K562 (cell line): ENCODE results near the gene SPOUT1. TPM values are rescaled to one million over a fixed set of nuclear protein-coding genes. Genes with fewer than 3 reads are reported as not detected.

Experiments used
- CGGBP1 ChIP-seq: fragments of 250-450 bp; sonication (Bioruptor Pico); IDR thresholded peaks from 2 replicates; pipeline ENCODE4 v1.9.0; 2021; ENCODE audit warnings: mild to moderate bottlenecking
- CHD1 ChIP-seq: fragments of 200-600 bp; sonication (generic); IDR thresholded peaks from one replicate; pipeline ENCODE4 v1.6.1; 2012; ENCODE audit warnings: mild to moderate bottlenecking, moderate library complexity, low read length, inconsistent platforms
- CREB3L1 ChIP-seq: fragments of 450-650 bp; IDR thresholded peaks from 2 replicates; pipeline ENCODE4 v1.6.1; 2014; ENCODE audit warnings: low read depth, mild to moderate bottlenecking, moderate library complexity, borderline replicate concordance
- E2F6 ChIP-seq, 2 experiments: IDR thresholded peaks; 2 replicates each; pipeline ENCODE4 v1.6.1; 2011; ENCODE audit warnings: borderline replicate concordance in 1 of 2, control low read depth in 1 of 2, low read depth in 1 of 2, low read length in 1 of 2, mild to moderate bottlenecking in 1 of 2, mixed read lengths in 1 of 2, moderate library complexity in 1 of 2; ENCODE audit not compliant: insufficient read depth in 1 of 2, insufficient read length in 1 of 2, poor library complexity in 1 of 2, severe bottlenecking in 1 of 2; ENCODE audit errors: extremely low read depth in 1 of 2
- E4F1 ChIP-seq: fragments of 250-450 bp; sonication (Bioruptor Pico); IDR thresholded peaks from 2 replicates; pipeline ENCODE4 v1.5.0; 2021; ENCODE audit warnings: mild to moderate bottlenecking, borderline replicate concordance
- FOXP4 ChIP-seq: sonication (generic); formaldehyde crosslinking; IDR thresholded peaks from 2 replicates; pipeline ENCODE4 v1.8.0; 2022; ENCODE audit warnings: mild to moderate bottlenecking, missing genetic modification reagents, borderline replicate concordance
- GMEB1 ChIP-seq: fragments of 250-450 bp; sonication (Bioruptor Pico); IDR thresholded peaks from 2 replicates; pipeline ENCODE4 v1.4.0; 2020; ENCODE audit warnings: mild to moderate bottlenecking
- KAT7 ChIP-seq: sonication (generic); formaldehyde crosslinking; IDR thresholded peaks from 2 replicates; pipeline ENCODE4 v1.8.0; 2022; ENCODE audit warnings: missing genetic modification reagents, mild to moderate bottlenecking, borderline replicate concordance
- NFYB ChIP-seq: IDR thresholded peaks from 2 replicates; pipeline ENCODE4 v1.6.1; 2011; ENCODE audit warnings: mild to moderate bottlenecking, moderate library complexity; ENCODE audit not compliant: insufficient read length; ENCODE audit errors: extremely low read depth
- RNF2 ChIP-seq: sonication (generic); IDR thresholded peaks from 2 replicates; pipeline ENCODE4 v1.6.1; 2016
- SMARCA5 ChIP-seq: fragments of 450-650 bp; IDR thresholded peaks from 2 replicates; pipeline ENCODE4 v1.6.1; 2016
- STAT5A ChIP-seq: IDR thresholded peaks from 2 replicates; pipeline ENCODE4 v1.6.1; 2012; ENCODE audit warnings: low read length, inconsistent platforms, borderline replicate concordance
- ZBTB34 ChIP-seq: fragments of 250-450 bp; sonication (Bioruptor Pico); IDR thresholded peaks from 2 replicates; pipeline ENCODE4 v1.8.0; 2021; ENCODE audit warnings: mild to moderate bottlenecking, moderate library complexity
- ZNF146 ChIP-seq: IDR thresholded peaks from one replicate; pipeline ENCODE4 v1.6.1; 2018; ENCODE audit warnings: missing compliant biosample characterization; ENCODE audit not compliant: unreplicated experiment
- ZNF561 ChIP-seq: fragments of 450-650 bp; formaldehyde crosslinking; conservative IDR thresholded peaks from 2 replicates; pipeline ENCODE4 v1.4.0; 2020; ENCODE audit warnings: mild to moderate bottlenecking, moderate library complexity
- polyA plus RNA-seq, 8 experiments: library from polyadenylated mRNA; depleted of rRNA in 4 of 8; stranded (reverse) in 5 of 8; unstranded in 3 of 8; fragments of >200 nt; fragmentation: Nextera tagmentation in 2 of 8; fragmentation: Illumina TruSeq in 1 of 8; extraction: Ambion mirVana in 2 of 8; extraction: Trizol in 1 of 8; gene quantifications; 2 replicates each; pipeline versions ENCODE4 v1.2.1 to v1.2.3, GENCODE V29; 2011 to 2014; ENCODE audit warnings: inconsistent platforms in 1 of 8, missing spikeins in 1 of 8
- total RNA-seq, 7 experiments: library from RNA; depleted of rRNA in 6 of 7; stranded (reverse); fragments of >200 nt in 6 of 7; fragmentation: Illumina TruSeq in 2 of 7; extraction: Trizol in 2 of 7; gene quantifications; 2 replicates each; pipeline versions ENCODE4 v1.2.1 to v1.2.3, GENCODE V29; 2011 to 2021; ENCODE audit warnings: low replicate concordance in 1 of 7

Gene SPOUT1
- total and polyA plus RNA-seq, 9 of the 15 experiments (the other 6 are each of a cell fraction or from before 2014, with no cell fraction given), result 10.6 to 121 (median 37.4) TPM

- peak; percentile 36 to 84 for TF ChIP-seq E2F6 (IDR thresholded peaks at IDR 0.05; ENCODE audit: borderline replicate concordance in 1 of 2, extremely low read depth in 1 of 2, insufficient read depth in 1 of 2, insufficient read length in 1 of 2, low read depth in 1 of 2, low read length in 1 of 2, poor library complexity in 1 of 2, severe bottlenecking in 1 of 2)
- TF ChIP-seq NFYB, result peak; percentile 31
- TF ChIP-seq STAT5A, result no peak; the same call in 1 of the 2 replicates
- no peak for TF ChIP-seq SMARCA5
- no peak for TF ChIP-seq ZNF561 (CRISPR knock-in tag)
- no peak; the same call in 1 of the 2 replicates for TF ChIP-seq CGGBP1 (CRISPR knock-in tag)
- peak; percentile 48; the same call in 1 of the 2 replicates for TF ChIP-seq CREB3L1
- TF ChIP-seq FOXP4 (CRISPR knock-in tag), result 0 out of 2 replicates have a peak, but pooled peaks have one; percentile 58
- peak; percentile 63; the same call in 1 of the 2 replicates for TF ChIP-seq KAT7
- no peak for TF ChIP-seq ZNF146 (CRISPR knock-in tag)
- TF ChIP-seq RNF2, result peak; percentile 63; the same call in 1 of the 2 replicates
- TF ChIP-seq CHD1, result no peak
- TF ChIP-seq GMEB1 (CRISPR knock-in tag), result peak; percentile 62; the same call in 1 of the 2 replicates
- no peak for TF ChIP-seq ZBTB34 (CRISPR knock-in tag)
- no peak for TF ChIP-seq E4F1 (CRISPR knock-in tag)
Observed at GRCh38 chr9:128818099-128818838, 11.3 kb downstream of the SPOUT1 start, which contains the start of gene ENDOG (continued).
